Inflammatory macrophage treated with lipopolysaccharide for 1 hour (primary cell): Measurements from ENCODE around the gene SATB2.

Experiments
- DNase-seq, 2 donors: peaks; one replicate each; pipeline ENCODE4 v3.0.0-alpha.2; 2020 to 2022

Gene SATB2

DNA sequence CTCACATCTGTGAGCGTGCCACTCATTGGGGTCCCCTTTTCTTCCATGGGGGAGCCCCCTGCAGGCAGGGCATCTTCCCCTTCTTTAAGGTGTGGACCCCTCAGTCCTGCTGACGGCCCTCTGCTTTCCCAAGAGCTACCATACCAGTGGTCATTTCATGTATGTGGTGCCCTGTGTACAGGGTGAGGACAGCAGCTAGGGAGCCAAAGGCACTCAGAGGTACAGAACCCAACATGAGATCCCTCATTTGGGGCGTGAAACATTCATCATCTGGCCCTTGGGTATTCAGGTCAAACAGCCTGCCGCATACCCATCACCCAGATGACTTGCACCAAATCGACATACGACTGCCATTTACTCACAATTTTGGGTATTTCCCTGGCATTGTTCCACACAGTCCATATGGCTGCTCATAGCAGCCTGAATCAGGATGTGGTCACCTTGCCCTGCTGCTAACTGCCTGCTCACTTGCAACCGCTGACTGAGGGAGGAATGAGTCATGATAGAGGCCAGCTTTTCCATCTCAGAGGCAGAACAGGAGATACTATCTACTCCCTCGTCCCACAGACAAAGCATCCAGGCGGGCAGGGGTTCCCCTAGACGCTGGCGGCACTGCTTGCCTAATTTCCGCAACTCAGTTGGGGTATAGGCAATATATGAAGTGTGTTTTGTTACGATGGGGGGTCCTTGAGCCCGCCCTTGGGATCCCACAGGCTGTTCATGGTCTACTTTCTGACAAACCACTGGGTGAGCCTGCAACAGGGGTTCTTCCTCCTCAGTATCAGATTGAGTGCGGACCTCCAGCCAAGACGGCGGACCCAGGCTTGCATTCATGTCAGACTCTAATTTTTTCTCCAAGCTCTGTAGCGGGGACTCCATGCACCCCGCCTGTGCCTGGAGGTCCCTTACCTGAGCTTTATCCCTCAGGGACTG, 228.6 kb downstream of the SATB2 start:
- no peak for DNase-seq

DNA sequence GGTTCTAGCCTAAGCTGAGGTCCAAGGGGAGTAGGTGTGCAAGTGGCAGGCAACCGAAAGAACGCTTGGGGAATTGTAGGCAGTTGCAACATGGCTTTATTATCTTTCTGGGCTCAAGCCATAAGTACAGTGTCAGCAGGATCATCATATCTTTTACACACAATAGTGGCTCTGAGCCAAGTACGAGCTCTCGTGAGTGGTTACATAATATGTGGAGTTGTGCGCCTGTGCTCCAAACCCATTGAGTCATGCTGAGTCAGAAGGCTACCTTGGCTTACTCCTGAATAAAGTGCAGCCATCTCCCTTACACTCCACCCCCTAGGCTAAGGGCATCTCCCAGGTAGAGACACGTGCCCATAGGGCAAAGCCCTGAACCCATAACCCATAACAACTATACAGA, 233.9 kb downstream of the SATB2 start:
- no peak for DNase-seq

- no peak for DNase-seq
Measured at GRCh38 chr2:199220920-199221319, 236.8 kb downstream of the SATB2 start.

DNA sequence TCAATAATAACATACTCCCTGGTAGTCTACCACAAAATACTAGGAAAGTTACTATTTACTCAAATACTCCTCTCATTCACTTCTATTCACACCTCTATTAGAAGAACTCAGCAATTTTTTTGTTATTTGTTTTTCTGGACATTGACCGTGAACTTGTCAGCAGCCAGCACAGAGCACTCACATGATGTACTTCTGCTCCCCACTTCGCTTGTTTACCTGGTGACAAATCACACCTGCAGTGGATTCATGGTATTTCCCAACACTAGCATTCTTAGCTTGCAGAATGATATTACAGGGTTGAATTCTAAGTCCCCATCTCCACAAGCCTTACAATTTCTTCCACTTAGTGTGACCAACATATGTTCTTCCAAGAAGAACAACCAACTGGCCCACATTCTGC, 238.2 kb downstream of the SATB2 start:
- DNase-seq, result no peak
